ENCODE measurements around the gene MXRA8.

Gene MXRA8

GRCh38 chr1:1366699-1367066, 8.3 kb upstream of the MXRA8 start:
- DNase-seq (ENCODE audit: low read depth), result no peak
- no peak overlapping the region for H3K4me3 ChIP-seq (ENCODE audit: low read depth, low read length)
- no peak for TF ChIP-seq CTCF (IDR thresholded peaks at IDR 0.05; ENCODE audit: low read depth, low read length, missing control alignments)
- in situ Hi-C loops (cut with HindIII; ENCODE audit: low sequenced_read_pairs), result no loop called here

- no peak for TF ChIP-seq CTCF (IDR thresholded peaks at IDR 0.05; ENCODE audit: low read depth, low read length, missing control alignments)
- no peak for DNase-seq (ENCODE audit: low read depth)
- in situ Hi-C loops (cut with HindIII; ENCODE audit: low sequenced_read_pairs), result no loop called here
- no peak overlapping the region for H3K4me3 ChIP-seq (ENCODE audit: low read depth, low read length)
Measured at GRCh38 chr1:1365875-1366698, 7.7 kb upstream of the MXRA8 start.

GRCh38 chr1:1364266-1364665, 5.9 kb upstream of the MXRA8 start:
- no peak for DNase-seq (ENCODE audit: low read depth)
- in situ Hi-C loops (cut with HindIII; ENCODE audit: low sequenced_read_pairs), result no loop called here
- H3K4me3 ChIP-seq (ENCODE audit: low read depth, low read length), result no peak overlapping the region
- TF ChIP-seq CTCF (IDR thresholded peaks at IDR 0.05; ENCODE audit: low read depth, low read length, missing control alignments), result no peak

GRCh38 chr1:1361982-1362423, 3.6 kb upstream of the MXRA8 start:
- peak; percentile 45 for TF ChIP-seq CTCF (IDR thresholded peaks at IDR 0.05; ENCODE audit: low read depth, low read length, missing control alignments)
- in situ Hi-C loops (cut with HindIII; ENCODE audit: low sequenced_read_pairs), result no loop called here
- no peak for DNase-seq (ENCODE audit: low read depth)
- no peak overlapping the region for H3K4me3 ChIP-seq (ENCODE audit: low read depth, low read length)

- no peak for DNase-seq (ENCODE audit: low read depth)
- TF ChIP-seq CTCF (IDR thresholded peaks at IDR 0.05; ENCODE audit: low read depth, low read length, missing control alignments), result no peak
- in situ Hi-C loops (cut with HindIII; ENCODE audit: low sequenced_read_pairs), result no loop called here
- no peak overlapping the region for H3K4me3 ChIP-seq (ENCODE audit: low read depth, low read length)
Measured at GRCh38 chr1:1361233-1361981, 3.1 kb upstream of the MXRA8 start.

- in situ Hi-C loops (cut with HindIII; ENCODE audit: low sequenced_read_pairs), result no loop called here
- TF ChIP-seq CTCF (IDR thresholded peaks at IDR 0.05; ENCODE audit: low read depth, low read length, missing control alignments), result no peak
- peak; percentile 81 for DNase-seq (ENCODE audit: low read depth)
- H3K4me3 ChIP-seq (ENCODE audit: low read depth, low read length), result no peak overlapping the region
Measured at GRCh38 chr1:1360506-1361169, 2.3 kb upstream of the MXRA8 start.
